Transverse colon (tissue), 4 donors: Measurements from ENCODE around the gene CFAP52. TPM values are rescaled to one million over a fixed set of nuclear protein-coding genes. Genes with fewer than 3 reads are reported as not detected.

Experiments used
- DNase-seq: peaks from one replicate; pipeline ENCODE4 v3.0.0-alpha.2; 2019
- H3K27ac ChIP-seq, 4 donors: fragments of 200-600 bp; sonication (generic); 2 replicates each; pipeline ENCODE4 v1.5.1; 2016 to 2018; ENCODE audit warnings: inconsistent platforms in 4 of 4
- H3K27me3 ChIP-seq: fragments of 200-600 bp; sonication (generic); 2 replicates; pipeline ENCODE4 v1.5.1; 2017; ENCODE audit warnings: inconsistent platforms
- H3K36me3 ChIP-seq, 4 donors: fragments of 200-600 bp; sonication (generic); 2 replicates each; pipeline ENCODE4 v1.5.1; 2017 to 2019; ENCODE audit warnings: inconsistent platforms in 4 of 4
- H3K4me1 ChIP-seq, 4 donors: fragments of 200-600 bp; sonication (generic); 2 replicates each; pipeline ENCODE4 v1.5.1; 2017 to 2020; ENCODE audit warnings: inconsistent platforms in 4 of 4
- H3K4me3 ChIP-seq, 4 donors: fragments of 200-600 bp; sonication (generic); 1 replicate in 1 of 4; 2 replicates in 3 of 4; pipeline versions ENCODE4 v1.5.1 to v1.6.1; 2017 to 2019; ENCODE audit warnings: inconsistent platforms in 4 of 4
- H3K9me3 ChIP-seq, 2 donors: fragments of 200-600 bp; sonication (generic); 2 replicates each; pipeline ENCODE4 v1.5.1; 2017 to 2019; ENCODE audit warnings: inconsistent platforms in 2 of 2
- EP300 ChIP-seq: sonication (generic); formaldehyde crosslinking; IDR thresholded peaks from one replicate; pipeline ENCODE4 v1.6.1; 2017; ENCODE audit warnings: antibody characterized with exemption, low read depth
- POLR2A ChIP-seq: fragments of 450-650 bp; IDR thresholded peaks from one replicate; pipeline ENCODE4 v1.6.1; 2016; ENCODE audit warnings: antibody characterized with exemption, mild to moderate bottlenecking, moderate library complexity
- POLR2AphosphoS5 ChIP-seq, 3 donors: sonication (generic); formaldehyde crosslinking; IDR thresholded peaks; one replicate each; pipeline ENCODE4 v1.6.1; 2016; ENCODE audit warnings: antibody characterized with exemption in 3 of 3
- WGBS, 2 donors: methylation state at CpG; one replicate each; pipeline ENCODE4 v1.1.5; 2018; ENCODE audit warnings: low coverage in 1 of 2; 5-methylcytosine and 5-hydroxymethylcytosine counted together
- in situ Hi-C, 4 donors: fragments of 200-750 bp; cut with MboI; loops; one replicate each; pipeline versions ENCODE4 v1.15.0 to v1.15.1; 2017; ENCODE audit warnings: low sequenced_read_pairs in 3 of 4, low pct_ligation_motif_present in 1 of 4, low pct_unique_long_range_greater_than_20kb in 1 of 4
- intact Hi-C: fragments of 100-400 bp; cut with DNase I; formaldehyde crosslinking; loops from one replicate; pipeline ENCODE4 v1.15.1; 2023; ENCODE audit warnings: low total_unique reads
- total RNA-seq, 4 donors: library from RNA; depleted of rRNA; stranded (reverse); fragments of >200 nt; gene quantifications; one replicate each; pipeline ENCODE4 v1.1.0, GENCODE V29; 2016
- TF ChIP-seq, protein P1 (sequence below), 5 experiments: fragments of 200-600 bp in 3 of 5; fragments of 450-650 bp in 2 of 5; sonication (generic) in 3 of 5; IDR thresholded peaks; 1 replicate in 2 of 5; 2 replicates in 3 of 5; pipeline ENCODE4 v1.5.1; 2016 to 2017; ENCODE audit warnings: antibody characterized with exemption in 5 of 5, inconsistent platforms in 3 of 5, mild to moderate bottlenecking in 2 of 5, moderate library complexity in 1 of 5

CFAP52 gene
- total RNA-seq, 4 donors from 2014 or later: not detected

DNA sequence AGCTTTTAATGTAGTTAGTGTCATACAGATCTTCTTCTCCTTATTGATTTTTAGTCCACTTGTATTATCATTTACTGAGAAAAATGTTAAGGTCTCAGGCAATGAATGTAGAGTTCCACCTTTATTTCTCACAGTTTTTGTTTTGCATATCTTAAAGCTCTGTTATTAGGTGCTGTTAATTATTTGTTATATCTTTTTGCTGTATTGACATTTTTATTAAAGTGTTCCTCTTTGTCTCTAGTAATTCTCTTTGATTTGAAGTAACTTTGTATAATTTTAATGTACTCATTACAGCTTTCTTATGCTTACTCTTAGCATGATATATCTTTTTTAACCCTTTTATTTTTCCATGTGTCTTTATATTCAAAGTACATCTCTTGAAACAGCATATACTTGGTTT lies 46.5 kb downstream of the CFAP52 start:
- Histone ChIP-seq H3K4me3 (no peak overlapping the region), H3K4me1 (no peaks in the 10 kb centered on the region), H3K27ac (no peak overlapping the region), H3K9me3 (peaks cover 7 to 11% of the 10 kb centered on the region in 2 donors), H3K27me3 (no peaks in the 10 kb centered on the region), H3K36me3 (no peaks in the 10 kb centered on the region)
- no peak for TF ChIP-seq POLR2AphosphoS5 (IDR thresholded peaks at IDR 0.05)
- TF ChIP-seq, protein P1, sequence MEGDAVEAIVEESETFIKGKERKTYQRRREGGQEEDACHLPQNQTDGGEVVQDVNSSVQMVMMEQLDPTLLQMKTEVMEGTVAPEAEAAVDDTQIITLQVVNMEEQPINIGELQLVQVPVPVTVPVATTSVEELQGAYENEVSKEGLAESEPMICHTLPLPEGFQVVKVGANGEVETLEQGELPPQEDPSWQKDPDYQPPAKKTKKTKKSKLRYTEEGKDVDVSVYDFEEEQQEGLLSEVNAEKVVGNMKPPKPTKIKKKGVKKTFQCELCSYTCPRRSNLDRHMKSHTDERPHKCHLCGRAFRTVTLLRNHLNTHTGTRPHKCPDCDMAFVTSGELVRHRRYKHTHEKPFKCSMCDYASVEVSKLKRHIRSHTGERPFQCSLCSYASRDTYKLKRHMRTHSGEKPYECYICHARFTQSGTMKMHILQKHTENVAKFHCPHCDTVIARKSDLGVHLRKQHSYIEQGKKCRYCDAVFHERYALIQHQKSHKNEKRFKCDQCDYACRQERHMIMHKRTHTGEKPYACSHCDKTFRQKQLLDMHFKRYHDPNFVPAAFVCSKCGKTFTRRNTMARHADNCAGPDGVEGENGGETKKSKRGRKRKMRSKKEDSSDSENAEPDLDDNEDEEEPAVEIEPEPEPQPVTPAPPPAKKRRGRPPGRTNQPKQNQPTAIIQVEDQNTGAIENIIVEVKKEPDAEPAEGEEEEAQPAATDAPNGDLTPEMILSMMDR (IDR thresholded peaks at IDR 0.05): no peak
- TF ChIP-seq EP300: no peak
- in situ Hi-C loops (no loop called here), intact Hi-C loops (no loop called here)
- no peak for DNase-seq

DNA sequence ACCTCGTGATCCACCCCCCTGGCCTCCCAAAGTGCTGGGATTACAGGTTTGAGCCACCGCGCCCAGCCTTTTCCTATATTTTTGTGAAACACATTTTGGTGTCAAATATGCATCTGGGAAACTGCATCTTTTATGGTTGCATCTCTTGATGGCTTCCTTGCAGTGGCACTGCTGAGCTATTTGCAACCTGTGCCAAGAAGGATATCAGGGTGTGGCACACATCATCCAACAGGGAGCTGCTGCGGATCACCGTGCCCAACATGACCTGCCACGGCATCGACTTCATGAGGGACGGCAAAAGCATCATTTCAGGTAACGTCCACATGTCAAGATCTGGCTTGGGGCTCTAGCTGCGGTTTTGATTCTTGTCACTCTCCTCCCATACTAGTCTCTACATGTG lies 52.1 kb downstream of the CFAP52 start:
- peaks cover 6% of the 10 kb centered on the region for H3K27me3 ChIP-seq
- H3K4me3 ChIP-seq: no peak overlapping the region
- peak; percentile 46 for DNase-seq
- in situ Hi-C loops (no loop called here), intact Hi-C loops (no loop called here)
- H3K4me1 ChIP-seq: no peaks in the 10 kb centered on the region
- no peak overlapping the region for H3K27ac ChIP-seq
- H3K36me3 ChIP-seq: no peaks in the 10 kb centered on the region
- H3K9me3 ChIP-seq: peaks cover 0 to 5% of the 10 kb centered on the region in 2 donors
- TF ChIP-seq, protein P1 (IDR thresholded peaks at IDR 0.05): peak in 4 of 5 experiments; percentile 15 to 51 (median 37)
- TF ChIP-seq POLR2A: no peak
- 45 to 59% methylated on average over 2 to 10 of the region's 10 CpGs for WGBS, 2 donors

DNA sequence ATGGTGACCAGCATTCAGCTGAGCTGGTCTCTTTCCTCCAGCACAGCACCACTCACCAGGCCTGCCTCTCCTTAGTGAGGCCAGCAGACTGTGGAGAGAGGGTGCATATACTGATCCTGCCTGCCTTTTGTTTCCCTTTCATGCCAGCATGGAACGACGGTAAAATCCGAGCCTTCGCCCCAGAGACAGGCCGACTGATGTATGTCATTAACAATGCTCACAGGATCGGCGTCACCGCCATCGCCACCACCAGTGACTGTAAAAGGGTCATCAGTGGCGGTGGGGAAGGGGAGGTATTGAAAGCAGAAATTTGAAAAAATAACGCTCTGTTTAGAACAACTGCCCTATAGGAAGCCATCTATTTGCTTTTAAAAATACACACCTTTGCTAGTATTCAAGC lies 56.3 kb downstream of the CFAP52 start:
- intact Hi-C loops (no loop called here), in situ Hi-C loops (no loop called here)
- no peak overlapping the region for H3K4me3 ChIP-seq
- peaks cover 10% of the 10 kb centered on the region for H3K27me3 ChIP-seq
- 93 to 94% methylated on average over 3 to 11 of the region's 11 CpGs for whole genome bisulfite sequencing, 2 donors
- TF ChIP-seq, protein P1 (IDR thresholded peaks at IDR 0.05): no peak
- TF ChIP-seq POLR2A: no peak
- no peak for TF ChIP-seq EP300
- TF ChIP-seq POLR2AphosphoS5 (IDR thresholded peaks at IDR 0.05): no peak
- DNase-seq: no peak
- H3K27ac ChIP-seq: no peak overlapping the region
- no peaks in the 10 kb centered on the region for H3K4me1 ChIP-seq
- no peaks in the 10 kb centered on the region for H3K36me3 ChIP-seq
- no peaks in the 10 kb centered on the region for H3K9me3 ChIP-seq

DNA sequence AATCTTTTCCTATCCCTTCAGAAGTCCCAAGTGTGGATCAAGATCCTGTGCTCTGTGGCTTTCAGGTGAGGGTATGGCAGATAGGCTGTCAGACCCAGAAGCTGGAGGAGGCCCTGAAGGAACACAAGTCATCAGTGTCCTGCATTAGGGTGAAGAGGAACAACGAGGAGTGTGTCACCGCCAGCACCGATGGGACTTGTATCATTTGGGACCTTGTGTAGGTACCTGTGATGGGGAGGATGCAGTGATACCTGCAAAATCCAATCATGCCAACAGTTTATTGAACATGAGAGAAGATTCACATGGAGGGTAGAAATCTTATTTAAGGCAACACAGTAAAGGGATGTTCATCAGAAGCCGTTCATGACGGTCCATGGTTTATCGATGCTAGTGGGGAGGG lies 58.9 kb downstream of the CFAP52 start:
- H3K27ac ChIP-seq: no peak overlapping the region
- H3K27me3 ChIP-seq: peaks cover 10% of the 10 kb centered on the region
- H3K9me3 ChIP-seq: no peaks in the 10 kb centered on the region
- WGBS, 2 donors: 87 to 100% methylated on average over 2 to 6 of the region's 6 CpGs
- no peak overlapping the region for H3K4me3 ChIP-seq
- no peak for DNase-seq
- no peak for TF ChIP-seq POLR2AphosphoS5 (IDR thresholded peaks at IDR 0.05)
- TF ChIP-seq, protein P1 (IDR thresholded peaks at IDR 0.05): no peak
- TF ChIP-seq POLR2A: no peak
- TF ChIP-seq EP300: no peak
- H3K36me3 ChIP-seq: no peaks in the 10 kb centered on the region
- no peaks in the 10 kb centered on the region for H3K4me1 ChIP-seq
- intact Hi-C loops: no loop called here
- in situ Hi-C loops: no loop called here
